ENCODE measurements around the gene HECTD4. TPM values are rescaled to one million over a fixed set of nuclear protein-coding genes. Genes with fewer than 3 reads are reported as not detected.
"Not testable (repeated sequence)": the region's sequence is repeated elsewhere in the genome, so short reads cannot be mapped to it uniquely, and the experiment has no call there.

Gene HECTD4
- total RNA-seq, 2 donors from 2014 or later, result 51.3 to 76.7 TPM

DNA sequence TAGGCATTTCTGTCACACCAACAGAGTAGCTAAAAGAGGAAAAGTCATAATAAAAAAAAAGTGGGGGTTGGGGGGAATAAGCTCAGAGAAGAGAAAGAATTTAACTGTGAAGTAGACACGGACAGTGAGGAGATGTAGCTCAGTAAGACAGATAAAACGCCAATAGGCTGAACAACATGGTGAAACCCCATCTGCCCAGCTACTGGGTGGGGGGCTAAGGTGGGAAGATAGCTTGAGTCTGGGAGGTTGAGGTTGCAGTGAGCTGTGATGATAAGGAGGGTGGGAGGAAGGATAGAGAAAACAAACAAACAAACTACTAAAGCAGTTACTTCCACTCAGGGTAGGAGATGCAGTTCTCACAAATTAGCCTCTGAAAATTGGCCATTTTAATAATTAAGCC is 25.0 kb downstream of the HECTD4 start:
- Mint-ChIP-seq H3K27ac (no peak overlapping the region), H3K27me3 (no peaks in the 10 kb centered on the region), H3K9me3 (no peaks in the 10 kb centered on the region), H3K36me3 (no peaks in the 10 kb centered on the region), H3K4me1 (ENCODE audit: low read depth in 2 of 2) (peaks cover 8 to 21% of the 10 kb centered on the region in 2 donors), H3K4me3 (no peak overlapping the region)
- DNase-seq (ENCODE audit: low spot score), result no peak
- no peak for ATAC-seq

DNA sequence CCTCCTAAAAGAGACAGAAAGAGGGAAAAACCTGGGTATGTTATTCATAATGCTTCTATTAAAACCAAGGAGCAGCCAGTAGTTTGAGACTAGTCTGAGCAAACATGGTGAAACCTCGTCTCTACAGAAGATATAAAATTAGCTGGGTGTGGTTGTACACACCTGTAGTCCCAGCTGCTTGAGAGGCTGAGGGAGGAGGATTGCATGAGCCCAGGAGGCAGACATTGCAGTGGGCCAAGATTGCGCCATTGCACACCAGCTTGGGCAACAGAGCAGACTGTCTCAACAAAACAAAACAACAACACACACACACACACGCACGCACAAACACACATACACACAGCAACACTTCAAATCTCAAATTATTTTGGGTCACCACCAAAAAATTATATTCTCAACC is 27.8 kb downstream of the HECTD4 start:
- Mint-ChIP-seq H3K9me3 (no peaks in the 10 kb centered on the region), H3K4me3 (no peak overlapping the region), H3K4me1 (ENCODE audit: low read depth in 2 of 2) (peaks cover 16 to 34% of the 10 kb centered on the region in 2 donors), H3K36me3 (no peaks in the 10 kb centered on the region), H3K27ac (no peak overlapping the region), H3K27me3 (no peaks in the 10 kb centered on the region)
- no peak for ATAC-seq
- no peak for DNase-seq (ENCODE audit: low spot score)

DNA sequence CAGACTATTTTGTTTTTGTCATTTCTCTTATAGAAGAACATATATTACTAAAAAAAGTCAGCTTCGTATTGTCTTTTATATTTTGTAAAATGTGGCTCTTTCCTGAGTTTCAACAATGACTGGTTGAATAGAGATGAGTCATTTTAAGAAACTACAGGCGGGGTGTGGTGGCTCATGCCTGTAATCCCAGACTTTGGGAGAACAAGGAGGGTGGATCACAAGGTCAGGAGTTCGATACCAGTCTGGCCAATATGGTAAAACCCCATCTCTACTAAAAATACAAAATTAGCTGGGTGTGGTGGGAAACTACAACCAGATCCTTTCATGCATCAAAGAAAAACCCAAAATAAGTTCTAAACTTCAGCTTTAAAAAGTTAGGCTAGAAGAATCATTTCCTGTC is 28.8 kb downstream of the HECTD4 start:
- Mint-ChIP-seq H3K36me3 (no peaks in the 10 kb centered on the region), H3K27me3 (no peaks in the 10 kb centered on the region), H3K4me3 (no peak overlapping the region), H3K4me1 (ENCODE audit: low read depth in 2 of 2) (peaks cover 17 to 36% of the 10 kb centered on the region in 2 donors), H3K27ac (no peak overlapping the region), H3K9me3 (no peaks in the 10 kb centered on the region)
- DNase-seq (ENCODE audit: low spot score) (no peak), ATAC-seq (no peak)

DNA sequence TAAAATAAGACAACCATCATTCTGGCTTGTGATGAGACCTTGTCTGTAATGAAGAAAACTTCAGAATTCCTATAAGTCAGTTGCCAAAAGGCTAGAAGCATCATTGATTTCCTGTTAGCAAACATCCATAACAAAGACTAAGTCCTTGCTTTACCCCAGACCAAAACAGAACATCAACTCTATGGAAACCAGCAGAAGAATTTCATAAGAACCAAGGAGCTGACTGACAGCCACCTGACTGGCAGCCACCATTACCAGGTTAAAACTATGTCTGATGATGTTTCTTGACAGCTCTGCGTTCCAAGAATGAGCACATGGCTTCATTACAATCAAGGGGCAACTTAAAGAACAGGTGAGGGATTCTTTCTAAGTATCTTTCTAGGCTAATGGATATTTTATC is 29.3 kb downstream of the HECTD4 start:
- H3K27me3 Mint-ChIP-seq, result no peaks in the 10 kb centered on the region
- peaks cover 17 to 37% of the 10 kb centered on the region in 2 donors for H3K4me1 Mint-ChIP-seq (ENCODE audit: low read depth in 2 of 2)
- DNase-seq (ENCODE audit: low spot score) (no peak), ATAC-seq (no peak)
- H3K36me3 Mint-ChIP-seq, result no peaks in the 10 kb centered on the region
- no peak overlapping the region for H3K4me3 Mint-ChIP-seq
- peak overlapping the region in 1 of 2 donors; percentile 50 for H3K27ac Mint-ChIP-seq
- H3K9me3 Mint-ChIP-seq, result no peaks in the 10 kb centered on the region

DNA sequence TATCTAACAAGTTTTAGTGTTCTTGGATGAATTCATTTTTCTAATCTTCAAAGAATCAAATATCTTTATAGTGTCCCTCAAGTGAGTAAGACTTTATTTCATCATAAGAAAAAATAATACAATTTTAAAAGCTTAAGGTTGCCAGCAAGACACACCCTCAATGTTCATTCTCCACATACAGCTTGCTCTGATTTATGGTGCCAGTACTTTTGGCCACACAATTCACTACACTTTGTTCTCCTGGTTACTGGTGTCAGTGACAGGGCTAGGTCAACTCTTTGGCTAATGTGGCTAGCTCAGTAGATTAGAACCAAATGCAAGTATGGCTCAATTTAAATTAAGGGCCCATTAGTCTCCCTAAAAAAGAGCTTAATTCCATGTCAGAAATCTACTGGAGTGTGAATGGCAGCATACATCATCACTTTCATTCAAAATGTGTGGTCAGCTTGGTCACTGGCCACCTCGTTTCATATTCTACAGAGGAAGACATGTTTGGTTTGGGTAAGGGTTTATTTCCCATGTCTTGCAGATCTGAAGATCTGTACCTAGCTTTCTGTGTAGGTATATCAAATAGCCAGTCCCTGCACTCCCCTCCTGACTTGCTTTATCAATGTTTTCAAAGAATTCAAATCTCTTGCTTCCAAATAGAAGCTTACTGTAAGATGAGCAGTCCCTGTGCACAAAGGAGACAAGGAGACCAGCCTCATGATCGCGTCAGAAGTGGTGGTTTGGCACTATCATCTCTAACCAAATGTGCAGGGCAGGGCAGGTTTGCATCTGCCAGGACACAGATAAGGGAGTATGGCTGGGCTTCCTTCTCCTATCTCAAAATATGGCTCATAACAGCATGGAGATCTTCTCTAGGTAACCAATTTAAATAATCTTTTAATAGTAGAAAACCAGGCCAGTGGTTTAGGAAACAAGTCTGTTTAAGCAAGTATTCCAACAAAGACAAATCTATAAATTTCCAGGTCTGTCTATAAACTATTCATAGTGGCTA is 31.3 kb downstream of the HECTD4 start:
- Mint-ChIP-seq H3K27ac (no peak overlapping the region), H3K36me3 (no peaks in the 10 kb centered on the region), H3K27me3 (no peaks in the 10 kb centered on the region), H3K9me3 (no peaks in the 10 kb centered on the region), H3K4me1 (ENCODE audit: low read depth in 2 of 2) (peaks cover 25 to 47% of the 10 kb centered on the region in 2 donors), H3K4me3 (no peak overlapping the region)
- ATAC-seq (no peak), DNase-seq (ENCODE audit: low spot score) (no peak)

DNA sequence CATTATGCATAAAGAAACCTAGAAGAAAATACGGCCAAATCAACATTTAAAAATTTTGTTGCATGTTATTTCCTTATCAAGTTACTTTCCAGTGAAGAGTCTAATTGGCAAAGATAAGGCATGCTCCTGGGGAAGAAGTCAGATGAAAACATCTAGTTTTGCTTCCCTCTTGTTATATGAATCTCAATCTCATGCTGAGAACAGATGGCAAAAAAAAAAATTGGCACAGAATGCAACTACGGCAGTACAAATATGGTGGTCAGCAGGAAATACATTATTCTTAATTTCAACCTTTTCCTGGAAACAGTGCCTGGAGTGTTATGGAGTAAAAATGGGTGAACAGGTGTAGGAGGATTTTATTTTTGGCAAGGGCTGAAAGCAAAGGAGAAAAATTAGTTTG is 32.8 kb downstream of the HECTD4 start:
- no peaks in the 10 kb centered on the region for H3K27me3 Mint-ChIP-seq
- ATAC-seq, result no peak
- H3K9me3 Mint-ChIP-seq, result no peaks in the 10 kb centered on the region
- no peak for DNase-seq (ENCODE audit: low spot score)
- no peaks in the 10 kb centered on the region for H3K36me3 Mint-ChIP-seq
- H3K27ac Mint-ChIP-seq, result no peak overlapping the region
- peaks cover 33 to 57% of the 10 kb centered on the region in 2 donors for H3K4me1 Mint-ChIP-seq (ENCODE audit: low read depth in 2 of 2)
- H3K4me3 Mint-ChIP-seq, result no peak overlapping the region

DNA sequence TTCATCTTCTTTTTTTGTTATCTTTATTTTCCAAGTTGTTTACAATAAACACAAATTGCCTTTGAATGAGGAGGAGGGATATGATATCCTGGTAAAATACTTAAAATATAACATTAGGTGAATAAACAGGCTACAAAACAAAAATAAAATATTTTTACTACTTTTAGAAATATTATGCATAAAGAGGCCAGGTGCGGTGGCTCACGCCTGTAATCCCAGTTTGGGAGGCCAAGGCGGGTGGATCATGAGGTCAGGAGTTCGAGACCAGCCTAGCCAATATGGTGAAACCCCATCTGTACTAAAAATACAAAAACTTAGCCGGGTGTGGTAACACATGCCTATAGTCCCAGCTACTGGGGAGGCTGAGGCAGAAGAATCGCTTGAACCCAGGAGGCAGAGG is 33.3 kb downstream of the HECTD4 start:
- not testable (repeated sequence) for H3K9me3 Mint-ChIP-seq, ATAC-seq

DNA sequence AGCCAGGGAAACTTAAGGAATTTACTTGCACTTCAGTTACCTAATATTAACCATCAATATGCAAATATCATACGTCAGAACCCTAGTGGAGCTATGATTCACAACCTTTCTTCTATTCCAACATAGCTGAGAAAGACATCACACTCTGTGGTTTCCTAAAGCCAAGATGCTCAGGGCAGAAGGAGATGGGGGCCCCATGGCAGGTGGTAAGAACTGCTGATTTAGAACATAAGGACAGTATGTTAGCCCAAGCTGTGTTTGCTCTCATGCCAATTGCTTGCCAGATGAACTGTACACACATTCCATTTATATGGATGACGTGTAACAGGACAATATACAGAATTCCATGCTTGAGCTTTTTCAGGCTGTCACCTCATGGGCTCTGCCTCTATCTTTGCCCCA is 34.6 kb downstream of the HECTD4 start:
- ATAC-seq (peak; percentile 64 to 80), DNase-seq (ENCODE audit: low spot score) (no peak)
- no peak overlapping the region for H3K27ac Mint-ChIP-seq
- H3K36me3 Mint-ChIP-seq, result no peaks in the 10 kb centered on the region
- no peaks in the 10 kb centered on the region for H3K9me3 Mint-ChIP-seq
- no peak overlapping the region for H3K4me3 Mint-ChIP-seq
- no peaks in the 10 kb centered on the region for H3K27me3 Mint-ChIP-seq
- peaks cover 36 to 57% of the 10 kb centered on the region in 2 donors for H3K4me1 Mint-ChIP-seq (ENCODE audit: low read depth in 2 of 2)

More for the DNA sequence above, 33.3 kb downstream of the HECTD4 start:
- peaks cover 35 to 60% of the 10 kb centered on the region in 2 donors for H3K4me1 Mint-ChIP-seq (ENCODE audit: low read depth in 2 of 2)
- H3K27ac Mint-ChIP-seq; H3K27me3 Mint-ChIP-seq; H3K4me3 Mint-ChIP-seq; DNase-seq (ENCODE audit: low spot score); H3K36me3 Mint-ChIP-seq: not testable (repeated sequence)

DNA sequence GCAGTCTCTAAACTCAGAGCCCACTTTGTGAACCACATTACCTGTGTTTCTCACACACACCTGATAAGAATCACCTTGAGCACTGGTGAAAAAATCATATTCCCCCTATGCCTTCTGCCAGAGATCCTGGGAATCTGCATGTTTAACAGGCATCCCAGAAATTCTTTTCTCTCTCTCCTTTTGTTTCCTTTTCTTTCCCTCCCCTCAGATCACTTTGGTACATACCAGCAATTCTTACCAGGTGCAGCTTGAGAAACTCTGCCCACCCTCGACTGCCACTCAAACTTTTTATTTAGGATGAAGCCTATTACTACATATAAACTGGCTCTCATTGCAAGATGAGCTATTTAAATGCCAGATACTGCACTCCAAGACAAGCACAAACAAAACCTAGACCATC is 36.0 kb downstream of the HECTD4 start:
- peaks cover 38 to 58% of the 10 kb centered on the region in 2 donors for H3K4me1 Mint-ChIP-seq (ENCODE audit: low read depth in 2 of 2)
- DNase-seq (ENCODE audit: low spot score) (no peak), ATAC-seq (no peak)
- no peak overlapping the region for H3K4me3 Mint-ChIP-seq
- no peaks in the 10 kb centered on the region for H3K27me3 Mint-ChIP-seq
- no peaks in the 10 kb centered on the region for H3K9me3 Mint-ChIP-seq
- H3K36me3 Mint-ChIP-seq, result no peaks in the 10 kb centered on the region
- H3K27ac Mint-ChIP-seq, result no peak overlapping the region

DNA sequence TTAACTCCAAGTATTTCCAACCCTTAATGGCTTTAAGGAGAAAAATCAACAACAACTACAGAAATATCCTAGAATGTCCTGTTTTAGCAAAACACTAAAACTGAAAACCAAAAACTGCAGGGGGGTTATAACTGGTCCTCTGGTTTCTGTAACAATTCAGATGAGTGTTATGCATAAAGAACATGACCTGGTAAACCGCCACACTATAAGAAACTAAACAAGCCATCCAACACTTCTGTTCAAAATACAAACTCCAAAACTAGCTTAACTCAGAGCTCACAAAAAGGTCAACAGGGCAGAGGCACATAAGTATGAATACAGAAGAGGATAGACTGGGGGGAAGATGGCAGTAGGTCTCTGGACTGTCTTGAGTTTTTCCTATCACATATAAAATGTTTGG is 38.0 kb downstream of the HECTD4 start:
- ATAC-seq (no peak), DNase-seq (ENCODE audit: low spot score) (no peak)
- peaks cover 33 to 47% of the 10 kb centered on the region in 2 donors for H3K4me1 Mint-ChIP-seq (ENCODE audit: low read depth in 2 of 2)
- no peak overlapping the region for H3K27ac Mint-ChIP-seq
- H3K9me3 Mint-ChIP-seq, result no peaks in the 10 kb centered on the region
- H3K27me3 Mint-ChIP-seq, result no peaks in the 10 kb centered on the region
- no peak overlapping the region for H3K4me3 Mint-ChIP-seq
- no peaks in the 10 kb centered on the region for H3K36me3 Mint-ChIP-seq

DNA sequence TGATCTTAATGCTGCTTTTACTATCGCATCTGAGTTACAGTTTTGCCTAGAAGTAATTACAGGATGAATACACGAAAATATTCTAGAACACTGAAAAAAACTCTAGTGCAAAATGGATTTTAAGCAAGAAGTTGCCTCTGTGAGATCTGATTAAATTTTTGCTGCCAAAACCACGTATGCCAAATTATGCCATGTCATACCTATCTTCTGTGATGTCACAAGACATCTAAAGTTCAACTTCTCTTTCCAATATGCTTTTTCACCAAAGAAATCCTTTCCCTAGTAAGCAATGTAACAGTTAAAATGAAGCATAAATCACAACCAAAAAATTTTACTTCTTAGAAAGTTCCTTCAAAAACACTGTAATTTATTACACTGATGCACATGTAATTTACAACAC is 39.6 kb downstream of the HECTD4 start:
- H3K36me3 Mint-ChIP-seq, result no peaks in the 10 kb centered on the region
- H3K4me1 Mint-ChIP-seq (ENCODE audit: low read depth in 2 of 2), result peaks cover 42 to 47% of the 10 kb centered on the region in 2 donors
- H3K9me3 Mint-ChIP-seq, result no peaks in the 10 kb centered on the region
- no peak overlapping the region for H3K27ac Mint-ChIP-seq
- H3K4me3 Mint-ChIP-seq, result no peak overlapping the region
- DNase-seq (ENCODE audit: low spot score) (no peak), ATAC-seq (no peak)
- H3K27me3 Mint-ChIP-seq, result no peaks in the 10 kb centered on the region

DNA sequence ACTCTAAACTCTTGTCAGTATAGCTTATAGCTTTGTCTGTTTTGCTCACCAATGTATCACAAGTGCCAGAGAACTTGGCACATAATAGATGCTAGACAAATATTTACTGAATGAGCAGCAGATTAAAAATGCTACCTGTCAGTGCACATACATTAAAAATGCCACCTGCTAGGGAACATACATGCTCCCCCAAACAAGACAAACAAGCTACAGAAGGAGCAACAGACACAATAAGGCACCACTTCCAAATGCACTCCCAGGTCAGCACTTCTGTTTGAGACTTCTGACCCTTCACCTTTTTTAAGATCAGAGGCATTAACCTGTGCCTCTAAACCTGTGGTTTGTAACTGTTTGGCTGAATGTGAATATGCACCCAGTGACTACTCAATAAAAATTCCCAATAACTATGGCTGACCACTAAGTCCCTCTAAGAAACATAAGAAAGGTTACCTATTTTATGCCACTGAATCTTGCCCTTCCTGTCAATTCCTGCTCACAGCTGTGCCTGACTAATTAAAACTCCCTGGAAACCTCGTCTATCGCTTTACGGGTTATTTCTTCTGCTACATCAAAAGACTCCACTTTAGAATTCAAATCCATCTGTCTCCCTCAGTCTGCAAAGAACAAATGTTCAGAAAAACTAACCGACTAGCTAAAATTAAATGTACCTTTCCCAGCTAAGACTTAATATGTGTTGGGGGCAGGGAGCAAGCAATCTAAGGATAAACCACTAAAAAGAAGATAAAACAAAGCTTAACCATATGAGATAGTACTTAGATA is 41.0 kb downstream of the HECTD4 start:
- Mint-ChIP-seq H3K27ac (no peak overlapping the region), H3K4me1 (ENCODE audit: low read depth in 2 of 2) (peaks cover 38 to 41% of the 10 kb centered on the region in 2 donors), H3K27me3 (no peaks in the 10 kb centered on the region), H3K36me3 (no peaks in the 10 kb centered on the region), H3K9me3 (no peaks in the 10 kb centered on the region), H3K4me3 (no peak overlapping the region)
- no peak for DNase-seq (ENCODE audit: low spot score)
- no peak for ATAC-seq

DNA sequence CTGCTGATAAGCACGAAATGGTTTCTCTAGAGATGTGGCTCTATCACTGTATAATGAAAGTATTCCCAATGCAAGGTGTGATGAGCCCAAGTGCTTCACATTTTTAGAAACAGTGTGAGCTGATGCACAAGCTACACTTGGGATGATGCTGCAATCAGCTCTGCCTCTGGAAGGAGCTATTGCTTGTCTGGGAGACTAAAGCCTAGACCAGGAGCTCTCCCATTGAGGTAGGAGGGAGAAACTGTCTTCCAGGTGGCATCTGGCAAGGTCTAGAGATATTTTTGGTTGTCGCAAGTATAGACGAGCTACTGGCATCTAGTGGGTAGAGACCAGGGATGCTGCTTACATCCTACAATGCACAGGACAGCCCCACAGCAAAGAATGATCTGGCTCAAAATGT is 42.0 kb downstream of the HECTD4 start:
- Mint-ChIP-seq H3K4me3 (no peak overlapping the region), H3K4me1 (ENCODE audit: low read depth in 2 of 2) (peaks cover 28 to 30% of the 10 kb centered on the region in 2 donors), H3K27me3 (no peaks in the 10 kb centered on the region), H3K9me3 (no peaks in the 10 kb centered on the region), H3K27ac (no peak overlapping the region), H3K36me3 (no peaks in the 10 kb centered on the region)
- DNase-seq (ENCODE audit: low spot score) (no peak), ATAC-seq (no peak)

DNA sequence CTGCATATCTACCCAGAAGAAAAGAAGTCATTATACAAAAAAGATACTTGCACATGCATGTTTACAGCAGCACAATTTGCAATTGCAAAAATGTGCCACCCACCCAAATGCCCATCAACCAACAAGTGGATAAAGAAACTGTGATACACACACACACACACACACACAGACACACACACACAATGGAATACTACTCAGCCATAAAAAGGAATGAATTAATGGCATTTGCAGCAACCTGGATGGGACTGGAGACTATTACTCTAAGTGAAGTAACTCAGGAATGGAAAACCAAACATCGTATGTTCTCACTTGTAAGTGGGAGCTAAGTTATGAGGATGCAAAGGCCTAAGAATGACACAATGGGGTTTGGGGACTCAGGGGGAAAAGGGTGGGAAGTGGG is 47.2 kb downstream of the HECTD4 start:
- not testable (repeated sequence) for H3K4me3 Mint-ChIP-seq

More for the DNA sequence above, 47.2 kb downstream of the HECTD4 start:
- not testable (repeated sequence) for H3K36me3 Mint-ChIP-seq; H3K27ac Mint-ChIP-seq; H3K9me3 Mint-ChIP-seq; DNase-seq (ENCODE audit: low spot score); H3K27me3 Mint-ChIP-seq; ATAC-seq
- H3K4me1 Mint-ChIP-seq (ENCODE audit: low read depth in 2 of 2), result peaks cover 4 to 20% of the 10 kb centered on the region in 2 donors

Measured in natural killer cell treated with Interleukin-12 subunit alpha and Interleukin-12 subunit beta and Interleukin-15 and Interleukin-18, amount 100 ng/mL, for 72 hours (primary cell).